ENCODE measurements around the gene UBC. TPM values are rescaled to one million over a fixed set of nuclear protein-coding genes. Genes with fewer than 3 reads are reported as not detected.

Gene UBC
- total and polyA plus RNA-seq, 2 donors (not counting 1 experiment from before 2014, with no cell fraction given), result 953 to 4,477 TPM

- peaks cover 41% of the 10 kb centered on the region for H4K20me1 ChIP-seq (ENCODE audit: control insufficient read depth, insufficient read depth, low read length, poor library complexity, severe bottlenecking)
- CTCF ChIA-PET, result interaction anchor here (0.9 to 13.4 kb wide), 8 partner anchors 8 to 874 kb away, joined by 3 to 384 read pairs (median 4); no protein-coding TSS in a partner anchor
Observed at GRCh38 chr12:124910561-124911478, 3.6 kb downstream of the UBC start.

More at GRCh38 chr12:124910561-124911478, 3.6 kb downstream of the UBC start:
- H3K4me3 ChIP-seq (ENCODE audit: control extremely low read depth in 1 of 5, extremely low read depth in 1 of 5, insufficient read depth in 1 of 5, low read depth in 2 of 5, low read length in 4 of 5), result no peak overlapping the region
- intact Hi-C loops (cut with micrococcal nuclease), result loop anchor here (10.0 kb wide), 1 partner anchor 456 kb away; no protein-coding TSS in a partner anchor
- peaks cover 58% of the 10 kb centered on the region for H3K4me1 Mint-ChIP-seq
- peak overlapping the region; percentile 10 for H3K4me2 ChIP-seq (replicated peaks; ENCODE audit: low read depth, low read length, poor library complexity, severe bottlenecking)
- H2AFZ ChIP-seq (ENCODE audit: insufficient read depth, low read depth, low read length, poor library complexity, severe bottlenecking), result no peak overlapping the region
- H3K9me3 ChIP-seq (ENCODE audit: control extremely low read depth in 1 of 3, control insufficient read depth in 2 of 3, insufficient read depth in 1 of 3, low read length in 2 of 3), result no peaks in the 10 kb centered on the region
- H3K79me2 ChIP-seq (ENCODE audit: control insufficient read depth, insufficient read depth, low read length), result peaks cover 30% of the 10 kb centered on the region
- H3K9me3 Mint-ChIP-seq (ENCODE audit: insufficient read depth), result no peaks in the 10 kb centered on the region
- peak overlapping the region; percentile 35 for H3K4me3 Mint-ChIP-seq
- no peak overlapping the region for H3K9ac ChIP-seq (ENCODE audit: low read length)
- peaks cover 26 to 35% of the 10 kb centered on the region in 2 donors for H3K4me1 ChIP-seq (ENCODE audit: control insufficient read depth in 2 of 2, insufficient read depth in 2 of 2, low read length in 2 of 2)
- peak overlapping the region; percentile 44 for H3K27ac Mint-ChIP-seq
- peaks cover 4 to 24% of the 10 kb centered on the region in 2 experiments for H3K36me3 ChIP-seq (replicated peaks in 1 of 2; ENCODE audit: control extremely low read depth in 1 of 2, control insufficient read depth in 1 of 2, extremely low read depth in 1 of 2, insufficient read depth in 2 of 2, low read length in 1 of 2)
- 82% methylated on average over 9 of the region's 9 CpGs for WGBS (ENCODE audit: insufficient coverage)
- DNase-seq (peak; percentile 38), ATAC-seq (ENCODE audit: low read depth) (no peak)
- H3K27me3 Mint-ChIP-seq, result no peaks in the 10 kb centered on the region
- TF ChIP-seq, protein P1, sequence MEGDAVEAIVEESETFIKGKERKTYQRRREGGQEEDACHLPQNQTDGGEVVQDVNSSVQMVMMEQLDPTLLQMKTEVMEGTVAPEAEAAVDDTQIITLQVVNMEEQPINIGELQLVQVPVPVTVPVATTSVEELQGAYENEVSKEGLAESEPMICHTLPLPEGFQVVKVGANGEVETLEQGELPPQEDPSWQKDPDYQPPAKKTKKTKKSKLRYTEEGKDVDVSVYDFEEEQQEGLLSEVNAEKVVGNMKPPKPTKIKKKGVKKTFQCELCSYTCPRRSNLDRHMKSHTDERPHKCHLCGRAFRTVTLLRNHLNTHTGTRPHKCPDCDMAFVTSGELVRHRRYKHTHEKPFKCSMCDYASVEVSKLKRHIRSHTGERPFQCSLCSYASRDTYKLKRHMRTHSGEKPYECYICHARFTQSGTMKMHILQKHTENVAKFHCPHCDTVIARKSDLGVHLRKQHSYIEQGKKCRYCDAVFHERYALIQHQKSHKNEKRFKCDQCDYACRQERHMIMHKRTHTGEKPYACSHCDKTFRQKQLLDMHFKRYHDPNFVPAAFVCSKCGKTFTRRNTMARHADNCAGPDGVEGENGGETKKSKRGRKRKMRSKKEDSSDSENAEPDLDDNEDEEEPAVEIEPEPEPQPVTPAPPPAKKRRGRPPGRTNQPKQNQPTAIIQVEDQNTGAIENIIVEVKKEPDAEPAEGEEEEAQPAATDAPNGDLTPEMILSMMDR (IDR thresholded peaks at IDR 0.05), result no peak
- TF ChIP-seq EZH2 (IDR thresholded peaks at IDR 0.05; ENCODE audit: borderline replicate concordance, insufficient read depth, low read depth, low read length, poor library complexity, severe bottlenecking), result no peak
- peak overlapping the region in 1 of 2 donors; percentile 19 for H3K27ac ChIP-seq (ENCODE audit: low read length in 2 of 2)
- POLR2A ChIA-PET, result interaction anchor here (0.5 to 2.2 kb wide), 7 partner anchors 9 to 478 kb away, joined by 3 to 7 read pairs (median 4); no protein-coding TSS in a partner anchor
- H3K27me3 ChIP-seq (replicated peaks in 1 of 4; ENCODE audit: control extremely low read depth in 1 of 4, control insufficient read depth in 3 of 4, insufficient read depth in 4 of 4, low read length in 3 of 4), result no peaks in the 10 kb centered on the region
